H1 (cell line): ENCODE measurements around the gene SH3GL2. TPM values are rescaled to one million over a fixed set of nuclear protein-coding genes. Genes with fewer than 3 reads are reported as not detected.

ENCODE experiments used
- HDAC2 ChIP-seq, 2 experiments: fragments of 300-600 bp in 1 of 2; sonication (generic) in 1 of 2; IDR thresholded peaks; 2 replicates each; pipeline ENCODE4 v1.6.1; 2011 to 2012; ENCODE audit warnings: low read depth in 2 of 2, low read length in 2 of 2, mild to moderate bottlenecking in 2 of 2, moderate library complexity in 2 of 2, borderline replicate concordance in 1 of 2, inconsistent platforms in 1 of 2
- NANOG ChIP-seq: IDR thresholded peaks from 2 replicates; pipeline ENCODE4 v1.6.1; 2011; ENCODE audit warnings: low read length, low read depth, mild to moderate bottlenecking, inconsistent platforms; ENCODE audit not compliant: insufficient read depth, poor library complexity, severe bottlenecking
- TAF7 ChIP-seq: optimal IDR thresholded peaks from 2 replicates; pipeline ENCODE3; 2011; ENCODE audit warnings: low read depth, mild to moderate bottlenecking, inconsistent platforms, low read length, moderate library complexity, borderline replicate concordance
- TBP ChIP-seq: IDR thresholded peaks from 2 replicates; pipeline ENCODE4 v1.6.1; 2011; ENCODE audit warnings: low read depth, low read length, improper control_type of control experiment
- polyA plus RNA-seq, 7 experiments: library from polyadenylated mRNA; depleted of rRNA in 3 of 7; stranded (reverse) in 5 of 7; unstranded in 2 of 7; fragments of >200 nt in 5 of 7; fragments of 200-250 nt in 2 of 7; gene quantifications; 1 replicate in 5 of 7; 2 replicates in 1 of 7; 4 replicates in 1 of 7; pipeline versions ENCODE4 v1.2.1 to v1.2.3, GENCODE V29; 2011 to 2013; ENCODE audit warnings: missing spikeins in 2 of 7, mixed read lengths in 2 of 7
- total RNA-seq: library from RNA; stranded (reverse); fragmentation: NEBNext Ultra II Directional; extraction: Animal tissue kit (Norgen Biotek cat#: 25700); gene quantifications from 2 replicates; pipeline ENCODE4 v1.2.1, GENCODE V29; 2021
- TF ChIP-seq, protein P1 (sequence below): IDR thresholded peaks from 2 replicates; pipeline ENCODE4 v1.6.1; 2012; ENCODE audit warnings: low read length, inconsistent platforms

Gene SH3GL2
- total and polyA plus RNA-seq, 2 of the 8 experiments (the other 6 are each of a cell fraction or from before 2014, with no cell fraction given), result 4.7 to 5.3 TPM

- TF ChIP-seq, protein P1, sequence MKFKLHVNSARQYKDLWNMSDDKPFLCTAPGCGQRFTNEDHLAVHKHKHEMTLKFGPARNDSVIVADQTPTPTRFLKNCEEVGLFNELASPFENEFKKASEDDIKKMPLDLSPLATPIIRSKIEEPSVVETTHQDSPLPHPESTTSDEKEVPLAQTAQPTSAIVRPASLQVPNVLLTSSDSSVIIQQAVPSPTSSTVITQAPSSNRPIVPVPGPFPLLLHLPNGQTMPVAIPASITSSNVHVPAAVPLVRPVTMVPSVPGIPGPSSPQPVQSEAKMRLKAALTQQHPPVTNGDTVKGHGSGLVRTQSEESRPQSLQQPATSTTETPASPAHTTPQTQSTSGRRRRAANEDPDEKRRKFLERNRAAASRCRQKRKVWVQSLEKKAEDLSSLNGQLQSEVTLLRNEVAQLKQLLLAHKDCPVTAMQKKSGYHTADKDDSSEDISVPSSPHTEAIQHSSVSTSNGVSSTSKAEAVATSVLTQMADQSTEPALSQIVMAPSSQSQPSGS, result no peak
- no peak for TF ChIP-seq TAF7
- no peak for TF ChIP-seq NANOG
- TF ChIP-seq HDAC2 (IDR thresholded peaks at IDR 0.05; ENCODE audit: borderline replicate concordance in 1 of 2, low read depth in 2 of 2, low read length in 2 of 2), result no peak
- no peak for TF ChIP-seq TBP
Measured at GRCh38 chr9:17597977-17598376, 19.1 kb downstream of the SH3GL2 start (continued).
